Cerebellar cortex (tissue), 1 donor: ENCODE data around the gene MVD.

Source experiments
- DNase-seq: peaks from one replicate; pipeline ENCODE4 v3.0.0-alpha.2; 2015; ENCODE audit warnings: low spot score

The MVD gene

DNA sequence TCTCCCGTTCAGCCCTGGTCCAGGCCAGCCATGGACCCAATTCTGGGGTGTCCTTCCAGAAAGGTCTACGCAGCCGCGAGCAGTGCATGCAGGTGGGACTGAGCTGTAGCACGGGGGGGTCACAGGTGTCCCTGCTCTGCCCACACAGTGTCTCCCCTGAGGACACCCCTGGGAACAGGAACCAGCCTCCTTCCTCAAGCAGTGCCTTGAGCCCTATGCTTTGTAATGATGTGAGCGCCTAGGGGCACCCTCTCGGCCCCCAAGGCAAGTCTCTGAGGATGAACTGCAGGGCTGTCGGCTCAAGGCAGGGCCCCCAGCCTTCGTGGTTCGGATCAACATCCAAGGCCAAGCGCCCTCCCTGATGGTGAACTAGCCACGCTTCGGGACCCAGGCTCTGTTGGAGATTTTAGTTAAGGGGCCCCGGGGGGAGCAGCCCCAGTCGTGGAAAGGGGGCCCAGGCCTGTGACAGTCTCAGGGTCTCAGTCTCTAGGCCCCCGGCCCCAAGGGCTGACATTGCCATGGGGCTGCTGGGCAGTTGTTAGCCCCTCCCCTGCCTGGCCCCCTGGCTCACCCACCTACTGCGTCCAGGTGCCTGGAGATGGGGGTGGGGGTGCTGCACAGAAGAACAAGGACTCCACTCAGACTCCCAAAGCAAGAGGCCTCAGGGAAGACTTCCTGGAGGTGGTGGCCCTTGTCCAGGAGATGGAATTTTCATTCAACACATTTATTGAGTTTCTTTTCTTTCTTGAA lies 22.2 kb downstream of the MVD start:
- no peak for DNase-seq

DNA sequence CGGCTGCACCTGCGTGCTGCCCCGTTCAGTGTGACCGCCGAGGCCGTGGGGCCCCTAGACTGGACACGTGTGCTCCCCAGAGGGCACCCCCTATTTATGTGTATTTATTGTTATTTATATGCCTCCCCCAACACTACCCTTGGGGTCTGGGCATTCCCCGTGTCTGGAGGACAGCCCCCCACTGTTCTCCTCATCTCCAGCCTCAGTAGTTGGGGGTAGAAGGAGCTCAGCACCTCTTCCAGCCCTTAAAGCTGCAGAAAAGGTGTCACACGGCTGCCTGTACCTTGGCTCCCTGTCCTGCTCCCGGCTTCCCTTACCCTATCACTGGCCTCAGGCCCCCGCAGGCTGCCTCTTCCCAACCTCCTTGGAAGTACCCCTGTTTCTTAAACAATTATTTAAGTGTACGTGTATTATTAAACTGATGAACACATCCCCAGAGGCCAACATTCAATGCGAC lies 22.8 kb downstream of the MVD start:
- DNase-seq, result no peak

DNA sequence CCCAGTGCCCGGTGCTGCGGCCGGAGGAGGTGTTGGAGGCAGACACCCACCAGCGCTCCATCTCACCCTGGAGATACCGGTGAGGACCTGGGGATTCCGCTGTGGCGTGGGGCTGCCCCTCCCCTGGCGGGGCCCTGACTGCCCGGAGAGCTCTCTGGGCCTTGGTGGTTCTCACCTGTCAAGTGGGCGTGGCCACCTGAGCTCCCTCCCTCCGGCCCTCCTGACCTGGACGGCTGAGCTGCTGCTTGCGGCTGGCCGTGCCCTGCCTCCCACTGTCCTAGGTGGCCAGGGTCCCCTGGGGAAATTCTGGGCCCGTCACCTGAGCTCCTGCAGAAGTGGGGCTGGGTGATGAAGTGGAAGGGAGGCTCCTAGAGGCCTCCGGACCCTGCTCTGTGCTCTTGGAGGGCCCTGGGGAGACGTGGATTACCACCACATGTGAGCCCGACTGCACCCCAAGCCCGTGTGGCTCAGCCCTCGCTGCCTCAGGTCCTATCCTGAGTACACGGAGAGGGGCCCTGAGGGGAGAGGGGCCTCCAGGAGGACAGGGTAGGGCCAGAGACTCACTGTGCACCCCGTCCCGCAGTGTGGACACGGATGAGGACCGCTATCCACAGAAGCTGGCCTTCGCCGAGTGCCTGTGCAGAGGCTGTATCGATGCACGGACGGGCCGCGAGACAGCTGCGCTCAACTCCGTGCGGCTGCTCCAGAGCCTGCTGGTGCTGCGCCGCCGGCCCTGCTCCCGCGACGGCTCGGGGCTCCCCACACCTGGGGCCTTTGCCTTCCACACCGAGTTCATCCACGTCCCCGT lies 23.5 kb downstream of the MVD start:
- no peak for DNase-seq

DNA sequence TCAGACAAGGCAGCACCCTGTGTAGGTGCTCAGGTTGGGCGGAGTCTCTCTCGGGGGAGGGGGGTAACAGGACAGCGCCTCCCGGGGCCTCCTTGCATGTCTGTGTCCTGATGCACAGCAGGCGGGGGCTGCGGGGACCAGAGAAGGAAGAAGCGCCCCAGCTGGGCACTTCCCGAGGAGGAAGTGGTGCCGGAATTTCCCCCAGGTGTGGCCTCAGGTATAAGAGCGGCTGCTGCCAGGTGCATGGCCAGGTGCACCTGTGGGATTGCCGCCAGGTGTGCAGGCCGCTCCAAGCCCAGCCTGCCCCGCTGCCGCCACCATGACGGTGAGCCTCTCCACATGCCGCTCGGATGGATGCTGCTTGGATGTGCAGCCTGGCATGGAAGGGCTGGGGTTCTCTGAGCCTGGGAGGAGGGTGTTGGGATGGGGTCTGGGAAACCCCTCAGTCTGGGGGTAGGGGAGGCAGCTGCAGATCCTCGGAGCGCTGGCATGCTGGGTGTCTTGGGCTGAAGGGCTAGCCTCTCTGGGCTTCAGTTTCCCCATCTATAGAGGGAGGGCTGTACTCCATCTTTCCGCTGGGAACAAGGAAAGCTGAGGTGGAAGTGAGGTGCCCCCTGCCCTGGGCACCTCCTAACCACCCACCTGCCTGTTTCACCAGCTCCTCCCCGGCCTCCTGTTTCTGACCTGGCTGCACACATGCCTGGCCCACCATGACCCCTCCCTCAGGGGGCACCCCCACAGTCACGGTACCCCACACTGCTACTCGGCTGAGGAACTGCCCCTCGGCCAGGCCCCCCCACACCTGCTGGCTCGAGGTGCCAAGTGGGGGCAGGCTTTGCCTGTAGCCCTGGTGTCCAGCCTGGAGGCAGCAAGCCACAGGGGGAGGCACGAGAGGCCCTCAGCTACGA lies 24.3 kb downstream of the MVD start, which contains the start of gene IL17C:
Gene IL17C, plus strand, starts transcription at position 250 of the 908 bp plus-strand sequence. Its CDS starts 70 bp downstream, at position 320.
- no peak for DNase-seq

DNA sequence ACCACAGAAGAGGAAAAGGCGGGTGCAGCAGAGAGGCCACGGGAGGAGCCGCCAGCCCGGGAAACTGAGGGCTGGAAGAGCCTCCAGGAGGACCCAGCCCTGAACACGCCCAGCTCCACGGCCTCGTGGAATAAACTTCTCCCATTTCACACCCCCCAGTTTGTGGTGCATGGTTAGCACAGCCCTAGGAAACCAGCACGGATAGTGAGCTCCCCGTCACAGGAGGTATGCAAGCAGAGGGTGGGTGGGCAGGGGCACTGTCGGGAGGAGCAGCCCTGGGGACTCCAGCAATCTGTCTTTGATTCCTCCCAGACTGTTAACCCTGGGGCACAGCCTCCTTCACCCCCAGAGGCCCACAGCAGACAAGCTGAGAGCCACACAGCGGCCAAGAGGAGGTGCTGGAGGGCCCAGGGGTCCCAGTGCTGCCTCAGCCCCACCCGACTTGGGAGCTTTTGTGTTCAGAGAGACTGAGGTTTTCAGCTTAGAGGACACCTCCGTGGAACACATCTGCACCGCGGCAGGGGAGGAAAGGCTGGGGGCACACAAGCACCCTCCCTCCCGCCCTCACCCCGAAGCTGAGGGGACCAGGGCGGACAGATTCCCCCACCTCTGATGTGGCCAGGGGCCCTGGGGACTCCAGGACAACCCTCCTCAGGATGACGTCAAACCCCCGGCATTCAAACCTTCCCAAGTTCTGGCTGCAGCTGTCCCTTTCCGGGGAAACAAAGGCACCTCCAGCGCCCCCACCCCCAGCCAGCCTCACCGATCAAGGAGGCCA lies 26.2 kb downstream of the MVD start:
- DNase-seq, result no peak

DNA sequence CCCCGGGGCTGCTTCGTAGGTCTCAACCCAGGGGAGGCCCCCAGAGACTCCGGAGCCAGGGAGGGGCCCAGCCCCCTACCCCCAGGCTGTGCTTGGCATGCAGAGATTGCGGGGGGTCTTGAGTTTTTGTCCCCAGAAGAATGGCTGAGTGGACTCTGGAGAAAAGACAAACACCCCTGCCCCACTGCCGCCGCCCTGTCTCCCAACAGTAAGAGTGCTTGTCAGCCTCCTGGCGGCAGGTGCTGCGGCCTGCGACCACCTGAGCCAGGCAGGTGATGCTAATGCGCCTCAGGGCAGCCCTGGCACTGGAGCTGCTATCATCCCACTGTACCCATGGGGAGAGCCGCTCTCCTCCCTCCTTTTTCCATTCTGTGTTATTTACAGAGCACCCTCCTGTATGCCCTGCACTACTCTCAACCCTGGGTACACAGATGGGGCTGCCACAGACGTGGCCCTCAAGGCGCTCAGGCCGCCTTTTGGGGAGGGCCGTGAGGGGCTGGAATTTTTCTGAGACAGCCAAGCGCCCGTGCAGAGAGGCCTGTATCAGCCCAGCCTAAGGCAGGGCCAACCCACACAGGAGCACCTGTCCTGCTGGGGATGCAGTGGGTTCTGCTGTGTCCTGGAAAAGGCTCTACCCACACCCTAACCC lies 27.1 kb downstream of the MVD start:
- DNase-seq, result no peak

DNA sequence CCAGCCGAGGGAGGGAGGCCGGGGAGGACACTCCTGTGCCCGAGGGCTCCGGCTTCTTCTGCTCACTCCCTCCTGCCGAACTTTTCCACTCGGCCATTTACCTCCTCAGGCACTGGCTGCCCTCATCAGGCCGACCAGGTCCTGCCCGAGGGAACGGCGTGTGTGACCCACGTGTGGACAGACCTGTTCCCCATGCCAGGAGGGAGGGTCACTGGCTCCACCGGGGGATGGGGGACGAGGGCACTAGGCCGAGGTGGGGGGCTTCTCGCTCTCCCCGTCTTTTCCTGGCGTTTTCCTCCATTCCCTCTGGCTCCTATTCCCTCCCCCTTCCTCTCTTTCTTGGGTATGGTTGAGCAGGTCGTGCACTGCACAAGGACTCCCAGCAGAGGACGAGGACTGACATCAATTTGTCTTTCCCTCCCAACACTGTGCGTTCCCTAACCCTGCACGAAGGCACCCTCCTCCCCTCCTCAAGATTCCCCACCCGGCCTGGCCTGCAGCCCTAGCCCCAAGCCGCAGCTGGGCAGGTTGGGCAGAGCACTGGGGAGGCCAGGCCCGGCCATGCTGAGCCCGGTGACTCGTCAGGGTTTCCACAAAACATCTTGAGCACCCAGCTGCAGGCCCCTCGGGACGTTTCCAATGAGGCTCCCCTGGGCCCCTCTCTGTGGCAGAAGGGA lies 27.8 kb downstream of the MVD start:
- no peak for DNase-seq

DNA sequence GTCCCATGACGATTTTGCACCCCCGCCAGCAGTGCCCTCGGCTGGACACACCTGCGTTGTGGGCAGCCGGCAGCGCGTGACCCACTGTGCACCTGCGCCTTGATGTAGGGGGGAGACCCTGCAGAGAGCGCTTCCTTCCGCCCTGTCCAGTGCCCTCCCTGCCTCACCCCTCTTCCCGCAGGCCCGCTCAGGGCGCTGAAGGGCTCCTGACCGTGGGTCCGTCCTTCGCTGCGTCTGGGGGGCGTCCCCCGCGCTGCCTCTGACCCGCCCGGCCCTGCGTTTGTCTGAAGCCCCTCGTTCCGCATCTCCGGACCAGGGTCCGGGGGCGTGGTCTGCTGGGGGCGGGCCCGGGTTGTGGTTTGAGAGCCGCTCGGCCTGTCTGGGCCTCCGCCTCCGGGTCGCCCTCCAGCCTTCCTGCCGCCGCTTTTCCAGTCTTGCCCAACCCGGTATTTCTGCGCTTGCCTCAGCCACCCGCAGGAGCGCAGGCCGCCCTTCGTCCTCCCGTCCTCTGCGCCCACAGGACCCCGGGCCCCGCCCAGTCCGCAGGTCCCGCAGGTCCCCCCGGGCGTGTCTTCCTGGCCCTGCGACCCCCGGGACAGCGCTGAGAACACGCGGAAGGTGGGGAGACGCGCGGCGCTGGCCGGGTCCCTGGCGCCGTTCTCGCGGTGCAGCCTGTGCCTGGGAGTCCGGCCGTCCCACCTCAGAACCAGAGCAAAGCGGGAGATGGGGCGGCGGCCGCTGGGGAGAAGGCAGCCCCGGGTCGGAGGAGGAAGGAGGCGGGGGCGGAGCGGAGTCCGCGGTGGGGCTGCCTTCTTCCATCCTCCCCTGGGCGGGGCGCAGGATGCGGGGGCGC lies 28.5 kb downstream of the MVD start:
- DNase-seq, result no peak

DNA sequence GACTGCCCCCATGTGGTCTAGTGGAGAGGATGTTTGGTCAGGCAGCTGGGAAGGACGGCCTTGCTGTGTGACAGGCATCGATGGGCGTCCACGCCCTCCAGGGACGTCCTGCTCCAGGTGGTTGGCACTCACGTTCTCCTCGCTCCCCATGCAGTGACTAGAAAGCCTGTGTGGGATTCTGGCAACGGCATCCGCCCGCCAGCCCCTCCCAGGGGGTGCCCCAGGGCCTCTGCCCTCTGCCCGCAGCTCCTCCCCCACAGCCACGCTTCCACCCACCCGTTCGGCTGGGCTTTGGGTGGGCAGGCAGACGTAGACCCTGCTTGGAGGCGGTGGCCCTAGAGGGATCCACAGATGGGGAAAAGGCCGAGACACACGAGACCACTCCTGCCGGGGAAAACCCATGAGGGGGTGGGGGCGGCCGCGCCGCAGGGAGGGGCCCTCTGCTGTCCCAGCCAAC lies 29.2 kb downstream of the MVD start:
- DNase-seq, result peak; percentile 44

DNA sequence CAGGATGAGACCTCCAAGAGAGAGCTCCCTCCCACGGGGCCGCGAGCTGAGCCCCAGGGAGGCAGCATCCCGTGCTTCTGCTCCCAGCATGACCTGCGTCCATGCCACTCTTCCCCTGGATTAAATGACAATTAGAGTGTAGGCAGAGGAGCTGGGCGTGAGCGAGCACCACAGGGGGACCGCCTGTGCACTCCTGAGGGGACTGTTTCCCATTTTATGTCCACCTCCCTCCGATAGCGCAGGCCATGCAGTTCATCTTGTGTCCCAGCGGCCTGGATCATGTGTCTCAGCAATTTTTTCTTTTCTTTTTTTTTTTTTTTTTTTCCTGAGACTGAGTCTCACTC lies 30.3 kb downstream of the MVD start:
- no peak for DNase-seq

DNA sequence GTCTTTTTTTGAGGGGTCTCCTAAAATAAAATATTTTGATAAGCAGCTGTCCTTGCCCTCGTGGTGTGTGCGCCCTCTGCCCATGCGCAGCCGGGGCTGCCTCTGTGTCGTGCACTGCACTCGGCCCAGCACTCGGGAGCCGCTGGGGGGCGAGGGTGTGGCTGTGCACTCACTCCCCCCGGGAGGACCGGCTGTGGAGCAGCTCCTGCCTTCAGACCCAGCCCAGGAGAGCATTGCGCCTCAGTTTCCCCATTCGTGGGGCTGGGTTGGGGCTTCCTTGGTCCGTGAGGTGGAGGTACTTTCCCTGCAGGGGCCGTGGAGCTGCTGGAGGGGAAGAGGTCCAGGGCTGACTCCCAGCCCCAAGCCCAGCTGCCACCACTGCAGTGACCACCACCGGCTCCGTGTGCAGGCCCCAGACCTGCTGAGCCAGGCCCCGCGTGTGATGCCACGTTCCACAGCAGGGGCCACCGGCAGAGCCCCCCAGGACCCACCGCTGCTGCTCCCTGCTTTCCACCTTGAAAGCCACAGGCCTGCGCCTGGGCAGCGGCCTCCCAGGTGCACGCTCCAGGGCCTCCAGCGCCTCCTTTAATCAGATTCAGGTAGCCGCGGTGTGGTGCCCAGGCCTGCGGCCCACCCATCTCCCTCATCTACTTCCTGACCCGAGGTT lies 30.8 kb downstream of the MVD start:
- no peak for DNase-seq

DNA sequence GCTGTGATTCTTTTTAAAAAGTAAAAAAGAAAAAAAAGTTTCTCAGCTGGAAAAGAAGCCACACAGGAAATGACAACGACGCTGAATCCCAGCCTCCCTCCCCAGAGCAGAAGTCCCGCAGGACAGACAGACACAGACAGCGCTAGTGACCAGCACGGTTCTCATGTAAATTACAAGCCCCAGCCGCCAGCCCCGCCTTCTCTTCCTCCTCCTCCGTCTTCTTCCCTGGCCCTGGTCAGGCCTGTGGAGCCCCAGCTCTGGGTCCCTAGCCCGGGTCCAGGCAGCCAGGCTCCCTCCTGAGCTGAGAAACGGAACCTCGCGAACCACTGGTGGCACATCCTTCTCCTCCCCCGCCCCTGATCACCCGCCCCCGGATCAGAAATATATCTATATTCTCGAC lies 31.5 kb downstream of the MVD start:
- no peak for DNase-seq

DNA sequence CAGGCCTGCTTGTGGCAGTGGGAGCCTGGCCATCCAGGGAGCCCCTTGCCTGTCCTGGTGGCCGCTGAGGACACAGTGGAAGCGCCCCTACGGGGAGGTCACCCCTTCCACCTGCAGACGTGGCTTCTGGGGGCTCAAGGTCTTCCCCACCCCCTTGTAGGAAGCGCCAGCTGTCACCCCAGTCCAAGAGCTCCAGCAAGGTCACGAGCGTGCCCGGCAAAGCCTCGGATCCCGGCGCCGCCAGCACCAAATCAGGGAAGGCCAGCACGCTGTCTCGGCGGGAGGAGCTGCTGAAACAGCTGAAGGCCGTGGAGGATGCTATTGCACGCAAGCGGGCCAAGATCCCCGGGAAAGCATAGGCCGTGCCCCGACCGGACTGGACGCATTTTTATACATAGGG lies 31.9 kb downstream of the MVD start:
- no peak for DNase-seq

DNA sequence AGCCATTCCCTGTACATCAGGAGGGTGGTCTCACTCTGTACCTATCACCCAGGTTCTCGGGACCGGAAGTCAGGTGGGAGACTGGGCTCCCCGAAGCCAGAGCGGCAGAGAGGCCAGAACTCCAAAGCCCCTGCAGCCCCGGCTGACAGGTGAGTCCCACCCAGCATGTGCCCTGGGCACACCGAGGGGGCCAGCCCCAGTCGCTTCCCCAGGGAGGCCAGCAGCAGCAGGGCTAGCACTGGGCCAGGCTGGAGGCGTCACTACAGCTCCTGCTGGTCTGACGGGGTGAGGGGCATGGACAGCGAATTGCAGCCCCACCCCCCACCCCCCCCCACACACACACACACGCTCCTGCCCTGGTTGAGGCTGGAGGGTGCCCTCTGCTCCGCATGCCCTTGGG lies 32.5 kb downstream of the MVD start:
- no peak for DNase-seq

DNA sequence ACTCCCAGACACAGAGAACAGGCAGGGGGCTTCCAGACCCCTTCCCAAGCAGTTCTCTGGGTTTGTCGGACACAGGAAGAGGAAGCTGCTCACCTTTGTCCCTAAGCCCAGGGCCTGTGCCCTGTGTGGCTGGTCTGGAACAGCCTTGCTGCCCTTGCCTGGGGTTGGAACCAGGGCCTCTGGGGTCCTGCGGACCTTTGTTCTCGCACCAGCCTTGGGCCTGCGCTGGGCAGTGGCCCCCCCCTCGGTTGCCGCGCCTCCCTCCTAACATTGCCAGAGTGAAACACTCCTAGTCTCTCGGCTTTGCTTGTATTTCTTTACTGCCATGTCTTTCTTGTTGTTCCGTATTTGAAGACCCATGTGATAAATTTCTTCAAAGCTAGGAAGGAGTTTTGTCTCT lies 33.1 kb downstream of the MVD start:
- DNase-seq, result no peak

DNA sequence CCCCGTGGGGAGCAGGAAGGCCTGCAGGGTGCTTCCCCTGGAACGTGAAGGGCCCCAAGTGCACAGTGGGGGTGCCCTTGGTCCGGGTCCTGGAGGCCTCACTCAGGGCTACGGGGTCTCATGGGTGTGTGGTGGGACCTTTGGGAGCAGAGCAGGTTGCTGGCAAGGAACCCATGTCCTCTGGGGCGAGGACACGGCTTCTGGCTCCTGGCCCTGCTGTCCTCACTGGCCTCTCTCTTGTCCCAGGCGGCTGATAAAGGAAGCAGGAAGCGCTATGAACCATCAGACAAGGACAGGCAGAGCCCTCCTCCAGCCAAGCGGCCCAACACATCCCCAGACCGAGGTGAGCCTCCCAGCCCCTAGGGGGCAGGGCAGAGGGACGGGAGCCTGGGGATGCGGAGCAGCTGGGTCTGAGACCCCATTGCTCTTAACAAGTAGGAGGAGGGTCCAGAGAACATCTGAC lies 34.3 kb downstream of the MVD start:
- DNase-seq, result no peak

DNA sequence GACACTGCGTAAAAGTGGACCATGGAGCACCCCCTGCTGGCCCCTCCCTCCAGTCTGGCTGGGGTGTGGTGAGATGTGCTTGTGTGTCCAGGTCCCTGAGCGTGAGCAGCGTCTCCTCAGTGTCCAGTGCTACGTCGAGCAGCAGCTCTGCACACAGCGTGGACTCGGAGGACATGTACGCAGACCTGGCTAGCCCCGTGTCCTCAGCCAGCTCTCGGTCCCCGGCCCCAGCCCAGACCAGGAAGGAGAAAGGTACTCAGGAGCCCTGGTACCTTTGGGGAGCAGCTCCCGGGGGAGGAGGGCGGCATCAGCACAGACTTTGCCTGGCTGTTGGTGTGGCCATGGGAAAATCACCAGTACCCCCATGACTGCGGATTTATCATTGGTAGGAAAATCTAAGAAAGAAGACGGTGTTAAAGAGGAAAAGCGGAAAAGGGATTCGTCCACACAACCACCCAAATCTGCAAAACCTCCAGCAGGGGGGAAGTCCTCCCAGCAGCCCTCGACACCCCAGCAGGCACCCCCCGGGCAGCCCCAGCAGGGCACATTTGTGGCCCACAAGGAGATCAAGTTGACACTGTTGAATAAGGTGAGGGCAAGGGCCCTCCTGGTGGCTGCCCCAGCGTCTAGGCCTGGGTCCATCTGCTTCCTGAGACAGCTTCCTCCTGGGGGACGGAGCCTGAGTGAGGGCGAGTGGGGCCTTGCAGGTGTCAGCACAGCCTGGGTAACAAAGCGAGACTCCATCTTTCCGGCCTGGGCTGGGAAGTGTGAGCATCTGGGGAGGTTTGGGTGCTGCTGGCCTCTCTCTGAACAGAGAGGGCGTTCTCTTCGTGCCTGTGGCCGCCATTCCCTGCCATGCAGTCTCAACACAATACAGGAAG lies 35.1 kb downstream of the MVD start:
- no peak for DNase-seq

DNA sequence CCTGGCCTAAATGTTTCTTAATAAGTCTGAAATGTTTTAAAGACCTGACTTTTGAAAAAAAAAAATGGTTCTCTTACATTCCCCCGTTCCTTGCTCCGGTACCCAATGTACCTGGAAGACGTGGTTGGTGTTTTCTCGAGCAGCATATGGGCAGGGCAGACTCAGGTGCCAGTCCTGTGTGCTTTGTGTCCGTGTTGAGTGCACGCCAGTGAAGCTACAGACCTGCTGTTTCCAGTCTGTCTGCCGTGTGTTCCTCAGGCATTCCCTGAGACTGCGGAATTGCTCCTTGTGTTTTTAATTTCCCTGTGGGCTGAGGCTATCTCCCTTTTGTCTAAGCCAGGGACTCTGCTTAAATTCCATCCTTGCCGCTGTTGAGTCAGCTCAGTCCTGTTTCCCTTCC lies 36.2 kb downstream of the MVD start:
- DNase-seq, result peak; percentile 96
